A673 (cell line): ENCODE results near the gene NGB.

Source experiments
- EZH2 ChIP-seq: fragments of 200-600 bp; sonication (generic); IDR thresholded peaks from 2 replicates; pipeline ENCODE4 v1.6.1; 2017; ENCODE audit warnings: borderline replicate concordance, low read depth, mild to moderate bottlenecking, mixed read lengths, antibody characterized with exemption, low read length; ENCODE audit not compliant: poor library complexity, severe bottlenecking
- TF ChIP-seq, protein P1 (sequence below): fragments of 300-800, 200-600 bp; sonication (generic); conservative IDR thresholded peaks from 2 replicates; pipeline ENCODE4 v1.5.1; 2017; ENCODE audit warnings: low read depth, mild to moderate bottlenecking, antibody characterized with exemption, low read length, moderate library complexity, mixed read lengths

DNA sequence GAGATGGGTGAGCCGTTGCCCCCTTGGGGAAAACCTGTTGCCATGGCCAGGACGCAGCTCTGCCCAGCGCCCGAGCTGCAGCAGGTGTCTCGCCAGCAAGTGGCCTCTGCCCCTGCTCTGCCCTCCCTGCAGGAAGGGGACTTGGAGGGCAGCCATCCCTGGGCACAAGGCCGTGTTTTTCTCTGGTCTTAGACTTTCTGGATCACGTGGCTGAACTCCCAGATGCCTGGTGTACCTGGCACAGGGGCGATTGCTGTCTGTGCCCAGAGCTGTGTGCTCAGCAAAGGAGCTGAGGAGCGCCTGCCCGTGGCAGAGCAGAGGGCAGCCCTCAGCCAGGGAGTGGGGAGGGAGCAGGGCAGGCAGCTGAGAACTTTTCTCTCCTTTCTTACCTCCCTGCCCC lies 51.4 kb downstream of the NGB start:
- TF ChIP-seq, protein P1, sequence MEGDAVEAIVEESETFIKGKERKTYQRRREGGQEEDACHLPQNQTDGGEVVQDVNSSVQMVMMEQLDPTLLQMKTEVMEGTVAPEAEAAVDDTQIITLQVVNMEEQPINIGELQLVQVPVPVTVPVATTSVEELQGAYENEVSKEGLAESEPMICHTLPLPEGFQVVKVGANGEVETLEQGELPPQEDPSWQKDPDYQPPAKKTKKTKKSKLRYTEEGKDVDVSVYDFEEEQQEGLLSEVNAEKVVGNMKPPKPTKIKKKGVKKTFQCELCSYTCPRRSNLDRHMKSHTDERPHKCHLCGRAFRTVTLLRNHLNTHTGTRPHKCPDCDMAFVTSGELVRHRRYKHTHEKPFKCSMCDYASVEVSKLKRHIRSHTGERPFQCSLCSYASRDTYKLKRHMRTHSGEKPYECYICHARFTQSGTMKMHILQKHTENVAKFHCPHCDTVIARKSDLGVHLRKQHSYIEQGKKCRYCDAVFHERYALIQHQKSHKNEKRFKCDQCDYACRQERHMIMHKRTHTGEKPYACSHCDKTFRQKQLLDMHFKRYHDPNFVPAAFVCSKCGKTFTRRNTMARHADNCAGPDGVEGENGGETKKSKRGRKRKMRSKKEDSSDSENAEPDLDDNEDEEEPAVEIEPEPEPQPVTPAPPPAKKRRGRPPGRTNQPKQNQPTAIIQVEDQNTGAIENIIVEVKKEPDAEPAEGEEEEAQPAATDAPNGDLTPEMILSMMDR: no peak
- no peak for TF ChIP-seq EZH2
